ENCODE results near the gene ERGIC1.

GRCh38 chr5:172858511-172858989 lies 24.5 kb downstream of the ERGIC1 start:
- TF ChIP-seq ZNF253 (CRISPR knock-in tag; IDR thresholded peaks at IDR 0.05; ENCODE audit: borderline replicate concordance), result no peak
- no peak for TF ChIP-seq GPBP1L1 (CRISPR knock-in tag; IDR thresholded peaks at IDR 0.05)
- TF ChIP-seq PATZ1 (CRISPR knock-in tag; IDR thresholded peaks at IDR 0.05), result peak; percentile 98
- peak; percentile 69; the same call in 1 of the 2 replicates for TF ChIP-seq AHDC1 (CRISPR knock-in tag; IDR thresholded peaks at IDR 0.05; ENCODE audit: borderline replicate concordance)
- TF ChIP-seq GABPA (IDR thresholded peaks at IDR 0.05; ENCODE audit: low read depth, low read length), result no peak
- no peak for TF ChIP-seq GABPA (CRISPR knock-in tag; IDR thresholded peaks at IDR 0.05; ENCODE audit: low read depth)
- no peak for TF ChIP-seq CTCF (CRISPR knock-in tag; IDR thresholded peaks at IDR 0.05)
- TF ChIP-seq XBP1 (CRISPR knock-in tag; IDR thresholded peaks at IDR 0.05), result no peak
- TF ChIP-seq PBX2 (CRISPR knock-in tag; IDR thresholded peaks at IDR 0.05), result no peak
